Tibial artery (tissue), 4 donors: ENCODE measurements around the gene MLPH.

ENCODE experiments used
- DNase-seq, 2 donors: peaks; one replicate each; pipeline ENCODE4 v3.0.0-alpha.2; 2019
- H3K27ac ChIP-seq, 2 donors: fragments of 200-600 bp; sonication (generic) in 1 of 2; 1 replicate in 1 of 2; 2 replicates in 1 of 2; pipeline ENCODE4 v1.5.1; 2018 to 2019; ENCODE audit warnings: mild to moderate bottlenecking in 1 of 2
- H3K27me3 ChIP-seq, 2 donors: fragments of 200-600 bp; sonication (generic) in 1 of 2; one replicate each; pipeline versions ENCODE4 v1.5.1 to v1.6.0; 2016 to 2019
- H3K36me3 ChIP-seq, 3 donors: fragments of 200-600 bp; sonication (generic) in 2 of 3; one replicate each; pipeline ENCODE4 v1.5.1; 2016 to 2019; ENCODE audit warnings: mild to moderate bottlenecking in 2 of 3
- H3K4me1 ChIP-seq, 4 donors: fragments of 200-600 bp; sonication (generic) in 2 of 4; 1 replicate in 3 of 4; 2 replicates in 1 of 4; pipeline ENCODE4 v1.5.1; 2016 to 2019
- H3K4me3 ChIP-seq, 2 donors: fragments of 200-600 bp; sonication (generic) in 1 of 2; 1 replicate in 1 of 2; 2 replicates in 1 of 2; pipeline ENCODE4 v1.5.1; 2018 to 2019; ENCODE audit warnings: mild to moderate bottlenecking in 2 of 2
- H3K9me3 ChIP-seq, 3 donors: fragments of 200-600 bp; sonication (generic) in 1 of 3; one replicate each; pipeline ENCODE4 v1.5.1; 2016 to 2019
- intact Hi-C: fragments of 100-400 bp; cut with DNase I; formaldehyde crosslinking; loops from one replicate; pipeline ENCODE4 v1.15.0; 2023; ENCODE audit warnings: low total_unique reads
- TF ChIP-seq, protein P1 (sequence below), 2 experiments: fragments of 200-600 bp in 1 of 2; fragments of 450-650 bp in 1 of 2; IDR thresholded peaks; one replicate each; pipeline ENCODE4 v1.5.1; 2017 to 2019; ENCODE audit warnings: antibody characterized with exemption in 2 of 2, mild to moderate bottlenecking in 1 of 2, moderate library complexity in 1 of 2

Gene MLPH

GRCh38 chr2:237471438-237472186, 15.4 kb upstream of the MLPH start:
- H3K4me3 ChIP-seq, result no peak overlapping the region
- no peak for DNase-seq
- no peaks in the 10 kb centered on the region for H3K36me3 ChIP-seq
- no peaks in the 10 kb centered on the region for H3K9me3 ChIP-seq
- intact Hi-C loops, result loop anchor here (5.0 to 10.0 kb wide), 3 partner anchors 49 to 347 kb away; no protein-coding TSS in a partner anchor
- TF ChIP-seq, protein P1, sequence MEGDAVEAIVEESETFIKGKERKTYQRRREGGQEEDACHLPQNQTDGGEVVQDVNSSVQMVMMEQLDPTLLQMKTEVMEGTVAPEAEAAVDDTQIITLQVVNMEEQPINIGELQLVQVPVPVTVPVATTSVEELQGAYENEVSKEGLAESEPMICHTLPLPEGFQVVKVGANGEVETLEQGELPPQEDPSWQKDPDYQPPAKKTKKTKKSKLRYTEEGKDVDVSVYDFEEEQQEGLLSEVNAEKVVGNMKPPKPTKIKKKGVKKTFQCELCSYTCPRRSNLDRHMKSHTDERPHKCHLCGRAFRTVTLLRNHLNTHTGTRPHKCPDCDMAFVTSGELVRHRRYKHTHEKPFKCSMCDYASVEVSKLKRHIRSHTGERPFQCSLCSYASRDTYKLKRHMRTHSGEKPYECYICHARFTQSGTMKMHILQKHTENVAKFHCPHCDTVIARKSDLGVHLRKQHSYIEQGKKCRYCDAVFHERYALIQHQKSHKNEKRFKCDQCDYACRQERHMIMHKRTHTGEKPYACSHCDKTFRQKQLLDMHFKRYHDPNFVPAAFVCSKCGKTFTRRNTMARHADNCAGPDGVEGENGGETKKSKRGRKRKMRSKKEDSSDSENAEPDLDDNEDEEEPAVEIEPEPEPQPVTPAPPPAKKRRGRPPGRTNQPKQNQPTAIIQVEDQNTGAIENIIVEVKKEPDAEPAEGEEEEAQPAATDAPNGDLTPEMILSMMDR (IDR thresholded peaks at IDR 0.05), result peak; percentile 34 to 48
- no peak overlapping the region for H3K27ac ChIP-seq
- peaks cover 0 to 34% (median 10%) of the 10 kb centered on the region in 4 donors for H3K4me1 ChIP-seq
- no peaks in the 10 kb centered on the region for H3K27me3 ChIP-seq

GRCh38 chr2:237472187-237472712, 14.8 kb upstream of the MLPH start:
- intact Hi-C loops, result loop anchor here (5.0 to 10.0 kb wide), 3 partner anchors 50 to 347 kb away; no protein-coding TSS in a partner anchor
- DNase-seq, result no peak
- TF ChIP-seq, protein P1 (IDR thresholded peaks at IDR 0.05), result no peak
- Histone ChIP-seq H3K9me3 (no peaks in the 10 kb centered on the region), H3K4me3 (no peak overlapping the region), H3K27ac (no peak overlapping the region), H3K4me1 (peaks cover 0 to 34% (median 10%) of the 10 kb centered on the region in 4 donors), H3K36me3 (no peaks in the 10 kb centered on the region), H3K27me3 (no peaks in the 10 kb centered on the region)

DNA sequence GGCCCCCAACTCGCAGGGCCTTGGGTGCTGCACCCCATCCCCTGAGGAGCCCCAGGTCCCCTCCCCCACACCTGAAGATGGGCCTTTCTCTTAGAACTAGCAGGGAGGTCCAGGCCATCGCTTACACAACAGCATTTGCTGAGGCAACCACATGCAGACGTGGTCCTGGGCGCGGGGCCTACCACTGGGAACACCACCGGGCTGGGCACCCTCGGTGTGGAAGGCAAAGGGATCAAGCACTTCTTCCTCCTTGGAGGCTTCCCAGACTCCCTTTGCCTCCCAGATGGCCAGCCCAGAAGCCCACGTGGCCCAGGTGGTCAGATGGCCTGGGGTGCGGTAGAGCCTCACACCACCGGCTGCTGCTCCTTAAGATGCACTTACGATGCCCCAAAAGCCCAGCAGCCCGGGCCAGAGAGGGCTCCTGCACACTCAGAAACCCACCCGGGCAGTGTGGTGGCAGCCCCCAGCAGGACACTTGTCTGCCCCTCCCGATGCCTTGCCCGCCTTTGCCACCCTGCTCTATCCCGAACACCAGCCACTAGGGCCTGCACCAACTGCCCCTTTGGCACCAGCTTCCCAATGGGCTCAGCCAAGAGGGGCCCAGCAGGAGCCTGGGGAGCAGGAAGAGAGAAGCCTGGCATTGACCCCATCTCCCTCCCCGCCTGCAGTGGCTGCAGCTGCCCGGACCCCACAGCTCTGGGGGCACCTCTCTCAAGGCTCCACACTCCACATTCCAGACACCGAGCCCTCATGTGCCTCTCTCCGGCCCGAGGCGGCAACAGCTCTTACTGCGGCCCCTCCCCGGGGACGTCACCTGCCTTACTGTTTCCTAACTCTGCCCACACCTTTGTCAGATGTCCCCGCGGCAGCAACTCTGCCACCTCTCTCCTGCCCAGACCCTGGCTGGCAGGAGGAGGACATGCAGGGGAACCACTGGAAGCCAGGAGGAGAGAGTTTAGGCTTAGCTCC, 13.9 kb upstream of the MLPH start:
- intact Hi-C loops, result loop anchor here (5.0 to 10.0 kb wide), 3 partner anchors 51 to 348 kb away; no protein-coding TSS in a partner anchor

GRCh38 chr2:237473878-237474441, 13.1 kb upstream of the MLPH start:
- no peaks in the 10 kb centered on the region for H3K36me3 ChIP-seq
- peak overlapping the region; percentile 92 to 95 for H3K27ac ChIP-seq
- no peak for DNase-seq
- TF ChIP-seq, protein P1 (IDR thresholded peaks at IDR 0.05), result no peak
- H3K4me1 ChIP-seq, result peaks cover 0 to 34% (median 10%) of the 10 kb centered on the region in 4 donors
- intact Hi-C loops, result loop anchor here (5.0 to 10.0 kb wide), 3 partner anchors 52 to 349 kb away; no protein-coding TSS in a partner anchor
- no peaks in the 10 kb centered on the region for H3K9me3 ChIP-seq
- H3K27me3 ChIP-seq, result no peaks in the 10 kb centered on the region
- no peak overlapping the region for H3K4me3 ChIP-seq

More for the DNA sequence above, 13.9 kb upstream of the MLPH start:
- H3K27me3 ChIP-seq, result no peaks in the 10 kb centered on the region
- no peak overlapping the region for H3K4me3 ChIP-seq
- H3K36me3 ChIP-seq, result no peaks in the 10 kb centered on the region
- H3K27ac ChIP-seq, result peak overlapping the region; percentile 92 to 95
- no peaks in the 10 kb centered on the region for H3K9me3 ChIP-seq
- no peak for DNase-seq
- TF ChIP-seq, protein P1 (IDR thresholded peaks at IDR 0.05), result no peak
- peaks cover 0 to 34% (median 10%) of the 10 kb centered on the region in 4 donors for H3K4me1 ChIP-seq

GRCh38 chr2:237474442-237474911, 12.6 kb upstream of the MLPH start:
- TF ChIP-seq, protein P1 (IDR thresholded peaks at IDR 0.05), result no peak
- Histone ChIP-seq H3K36me3 (no peaks in the 10 kb centered on the region), H3K4me1 (peaks cover 0 to 35% (median 14%) of the 10 kb centered on the region in 4 donors), H3K9me3 (no peaks in the 10 kb centered on the region), H3K27ac (peak overlapping the region; percentile 92 to 95), H3K27me3 (no peaks in the 10 kb centered on the region), H3K4me3 (peak overlapping the region; percentile 73 to 75)
- DNase-seq, result no peak
- intact Hi-C loops, result loop anchor here (5.0 to 10.0 kb wide), 3 partner anchors 52 to 350 kb away; no protein-coding TSS in a partner anchor
